Measurements from ENCODE around the gene SF3B2. TPM values are rescaled to one million over a fixed set of nuclear protein-coding genes. Genes with fewer than 3 reads are reported as not detected.
A peak's percentile ranks its signal among the peaks of the same experiment; 100 is the strongest.

SF3B2 gene
- total and polyA plus RNA-seq, 9 of the 15 experiments (the other 6 are each of a cell fraction or from before 2014, with no cell fraction given), result 58.3 to 248 (median 157) TPM

DNA sequence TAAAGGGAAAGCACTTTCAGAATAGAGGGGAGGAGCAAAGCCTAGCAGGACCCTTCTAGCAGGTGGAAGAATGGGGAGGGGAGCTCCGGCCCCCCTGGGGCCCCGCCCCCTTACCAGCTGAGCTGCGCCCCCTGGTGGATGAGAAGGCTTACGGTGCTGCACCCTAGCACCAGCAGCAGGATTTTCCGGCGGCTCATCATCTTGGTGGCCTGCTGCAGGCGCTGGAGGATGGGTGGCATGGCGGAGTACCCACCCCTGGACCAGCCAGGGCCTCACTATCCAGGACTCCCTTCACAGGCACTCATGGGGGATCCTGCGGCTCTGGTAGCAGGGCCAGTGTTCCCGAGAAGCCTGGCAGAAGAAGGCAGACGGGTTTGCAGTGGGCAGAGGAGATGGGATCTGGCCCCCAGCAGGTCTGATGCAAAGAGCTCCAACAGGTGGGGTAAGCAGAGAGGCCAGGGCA is 7.0 kb upstream of the SF3B2 start (continued):
- TF ChIP-seq, protein P1, sequence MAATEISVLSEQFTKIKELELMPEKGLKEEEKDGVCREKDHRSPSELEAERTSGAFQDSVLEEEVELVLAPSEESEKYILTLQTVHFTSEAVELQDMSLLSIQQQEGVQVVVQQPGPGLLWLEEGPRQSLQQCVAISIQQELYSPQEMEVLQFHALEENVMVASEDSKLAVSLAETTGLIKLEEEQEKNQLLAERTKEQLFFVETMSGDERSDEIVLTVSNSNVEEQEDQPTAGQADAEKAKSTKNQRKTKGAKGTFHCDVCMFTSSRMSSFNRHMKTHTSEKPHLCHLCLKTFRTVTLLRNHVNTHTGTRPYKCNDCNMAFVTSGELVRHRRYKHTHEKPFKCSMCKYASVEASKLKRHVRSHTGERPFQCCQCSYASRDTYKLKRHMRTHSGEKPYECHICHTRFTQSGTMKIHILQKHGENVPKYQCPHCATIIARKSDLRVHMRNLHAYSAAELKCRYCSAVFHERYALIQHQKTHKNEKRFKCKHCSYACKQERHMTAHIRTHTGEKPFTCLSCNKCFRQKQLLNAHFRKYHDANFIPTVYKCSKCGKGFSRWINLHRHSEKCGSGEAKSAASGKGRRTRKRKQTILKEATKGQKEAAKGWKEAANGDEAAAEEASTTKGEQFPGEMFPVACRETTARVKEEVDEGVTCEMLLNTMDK (IDR thresholded peaks at IDR 0.05; ENCODE audit: borderline replicate concordance, insufficient read depth, low read depth, low read length, poor library complexity, severe bottlenecking), result peak; percentile 88
- TF ChIP-seq ZNF77 (CRISPR knock-in tag; IDR thresholded peaks at IDR 0.05), result no peak
- TF ChIP-seq YY1 (IDR thresholded peaks at IDR 0.05; ENCODE audit: borderline replicate concordance in 1 of 3, control insufficient read depth in 1 of 3, extremely low read depth in 1 of 3, insufficient read depth in 3 of 3, insufficient read length in 1 of 3, insufficient replicate concordance in 2 of 3, low read depth in 1 of 3, low read length in 2 of 3), result peak in 1 of 3 experiments; percentile 32
- TF ChIP-seq SMC3 (conservative IDR thresholded peaks at IDR 0.05; ENCODE audit: insufficient read depth, low read depth, low read length), result 0 out of 2 replicates have a peak, but pooled peaks have one; percentile 53
- peak; percentile 19; the same call in 1 of the 2 replicates for TF ChIP-seq EGR1 (conservative IDR thresholded peaks at IDR 0.05)
- peak; percentile 21 for TF ChIP-seq NEUROD1 (IDR thresholded peaks at IDR 0.05; ENCODE audit: borderline replicate concordance, low read depth, low read length, partially characterized antibody)
- peak; percentile 97 for TF ChIP-seq KLF13 (tag; IDR thresholded peaks at IDR 0.05; ENCODE audit: borderline replicate concordance, low read depth)
- 0 out of 2 replicates have a peak, but pooled peaks have one; percentile 59 for TF ChIP-seq XRCC5 (IDR thresholded peaks at IDR 0.05; ENCODE audit: low read depth, low read length)
- TF ChIP-seq, protein P2, sequence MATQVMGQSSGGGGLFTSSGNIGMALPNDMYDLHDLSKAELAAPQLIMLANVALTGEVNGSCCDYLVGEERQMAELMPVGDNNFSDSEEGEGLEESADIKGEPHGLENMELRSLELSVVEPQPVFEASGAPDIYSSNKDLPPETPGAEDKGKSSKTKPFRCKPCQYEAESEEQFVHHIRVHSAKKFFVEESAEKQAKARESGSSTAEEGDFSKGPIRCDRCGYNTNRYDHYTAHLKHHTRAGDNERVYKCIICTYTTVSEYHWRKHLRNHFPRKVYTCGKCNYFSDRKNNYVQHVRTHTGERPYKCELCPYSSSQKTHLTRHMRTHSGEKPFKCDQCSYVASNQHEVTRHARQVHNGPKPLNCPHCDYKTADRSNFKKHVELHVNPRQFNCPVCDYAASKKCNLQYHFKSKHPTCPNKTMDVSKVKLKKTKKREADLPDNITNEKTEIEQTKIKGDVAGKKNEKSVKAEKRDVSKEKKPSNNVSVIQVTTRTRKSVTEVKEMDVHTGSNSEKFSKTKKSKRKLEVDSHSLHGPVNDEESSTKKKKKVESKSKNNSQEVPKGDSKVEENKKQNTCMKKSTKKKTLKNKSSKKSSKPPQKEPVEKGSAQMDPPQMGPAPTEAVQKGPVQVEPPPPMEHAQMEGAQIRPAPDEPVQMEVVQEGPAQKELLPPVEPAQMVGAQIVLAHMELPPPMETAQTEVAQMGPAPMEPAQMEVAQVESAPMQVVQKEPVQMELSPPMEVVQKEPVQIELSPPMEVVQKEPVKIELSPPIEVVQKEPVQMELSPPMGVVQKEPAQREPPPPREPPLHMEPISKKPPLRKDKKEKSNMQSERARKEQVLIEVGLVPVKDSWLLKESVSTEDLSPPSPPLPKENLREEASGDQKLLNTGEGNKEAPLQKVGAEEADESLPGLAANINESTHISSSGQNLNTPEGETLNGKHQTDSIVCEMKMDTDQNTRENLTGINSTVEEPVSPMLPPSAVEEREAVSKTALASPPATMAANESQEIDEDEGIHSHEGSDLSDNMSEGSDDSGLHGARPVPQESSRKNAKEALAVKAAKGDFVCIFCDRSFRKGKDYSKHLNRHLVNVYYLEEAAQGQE (IDR thresholded peaks at IDR 0.05; ENCODE audit: borderline replicate concordance), result peak; percentile 59; the same call in 1 of the 2 replicates
- TF ChIP-seq, protein P2 (CRISPR knock-in tag; IDR thresholded peaks at IDR 0.05; ENCODE audit: low read depth), result no peak
- TF ChIP-seq, protein P3, sequence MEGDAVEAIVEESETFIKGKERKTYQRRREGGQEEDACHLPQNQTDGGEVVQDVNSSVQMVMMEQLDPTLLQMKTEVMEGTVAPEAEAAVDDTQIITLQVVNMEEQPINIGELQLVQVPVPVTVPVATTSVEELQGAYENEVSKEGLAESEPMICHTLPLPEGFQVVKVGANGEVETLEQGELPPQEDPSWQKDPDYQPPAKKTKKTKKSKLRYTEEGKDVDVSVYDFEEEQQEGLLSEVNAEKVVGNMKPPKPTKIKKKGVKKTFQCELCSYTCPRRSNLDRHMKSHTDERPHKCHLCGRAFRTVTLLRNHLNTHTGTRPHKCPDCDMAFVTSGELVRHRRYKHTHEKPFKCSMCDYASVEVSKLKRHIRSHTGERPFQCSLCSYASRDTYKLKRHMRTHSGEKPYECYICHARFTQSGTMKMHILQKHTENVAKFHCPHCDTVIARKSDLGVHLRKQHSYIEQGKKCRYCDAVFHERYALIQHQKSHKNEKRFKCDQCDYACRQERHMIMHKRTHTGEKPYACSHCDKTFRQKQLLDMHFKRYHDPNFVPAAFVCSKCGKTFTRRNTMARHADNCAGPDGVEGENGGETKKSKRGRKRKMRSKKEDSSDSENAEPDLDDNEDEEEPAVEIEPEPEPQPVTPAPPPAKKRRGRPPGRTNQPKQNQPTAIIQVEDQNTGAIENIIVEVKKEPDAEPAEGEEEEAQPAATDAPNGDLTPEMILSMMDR (IDR thresholded peaks at IDR 0.05 in 2 of 3, conservative IDR thresholded peaks at IDR 0.05 in 1 of 3; ENCODE audit: insufficient read depth in 2 of 3, low read depth in 1 of 3, low read length in 3 of 3), result peak; percentile 91 to 94 (median 93)
- no peak for TF ChIP-seq POLR3A (IDR thresholded peaks at IDR 0.05; ENCODE audit: borderline replicate concordance, extremely low read depth, insufficient read depth, insufficient read length)

Measured in K562 (cell line).